ENCODE results near the gene FUT4.

DNA sequence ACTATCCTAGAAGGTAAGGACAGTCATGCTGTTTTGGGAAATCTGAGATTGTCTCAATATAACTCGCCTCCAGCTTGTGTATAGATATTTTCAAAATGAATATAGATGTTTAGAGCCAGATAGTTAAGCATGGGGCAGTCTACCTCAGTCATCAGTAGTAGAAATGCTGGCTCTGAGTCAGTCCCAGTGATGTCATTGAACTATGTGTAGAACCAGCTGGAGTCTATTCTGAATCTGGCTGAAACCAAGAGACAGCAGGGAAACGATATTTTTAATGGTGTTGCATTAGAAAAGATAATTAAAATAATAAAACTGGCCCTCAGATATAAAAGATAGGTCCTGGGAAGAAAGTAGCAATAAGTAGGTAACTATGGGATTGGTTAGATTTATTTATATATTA lies 49.3 kb downstream of the FUT4 start:
- no peak for TF ChIP-seq POLR2A (IDR thresholded peaks at IDR 0.05; ENCODE audit: low read length)
- TF ChIP-seq GATA1 (IDR thresholded peaks at IDR 0.05; ENCODE audit: low read depth, low read length), result no peak
